ENCODE results near the gene ALDH6A1. TPM values are rescaled to one million over a fixed set of nuclear protein-coding genes. Genes with fewer than 3 reads are reported as not detected.

ALDH6A1 gene
- total and polyA plus RNA-seq, 2 of the 13 experiments (the other 11 are each of a cell fraction or from before 2014, with no cell fraction given), result 26.9 to 49.9 TPM

DNA sequence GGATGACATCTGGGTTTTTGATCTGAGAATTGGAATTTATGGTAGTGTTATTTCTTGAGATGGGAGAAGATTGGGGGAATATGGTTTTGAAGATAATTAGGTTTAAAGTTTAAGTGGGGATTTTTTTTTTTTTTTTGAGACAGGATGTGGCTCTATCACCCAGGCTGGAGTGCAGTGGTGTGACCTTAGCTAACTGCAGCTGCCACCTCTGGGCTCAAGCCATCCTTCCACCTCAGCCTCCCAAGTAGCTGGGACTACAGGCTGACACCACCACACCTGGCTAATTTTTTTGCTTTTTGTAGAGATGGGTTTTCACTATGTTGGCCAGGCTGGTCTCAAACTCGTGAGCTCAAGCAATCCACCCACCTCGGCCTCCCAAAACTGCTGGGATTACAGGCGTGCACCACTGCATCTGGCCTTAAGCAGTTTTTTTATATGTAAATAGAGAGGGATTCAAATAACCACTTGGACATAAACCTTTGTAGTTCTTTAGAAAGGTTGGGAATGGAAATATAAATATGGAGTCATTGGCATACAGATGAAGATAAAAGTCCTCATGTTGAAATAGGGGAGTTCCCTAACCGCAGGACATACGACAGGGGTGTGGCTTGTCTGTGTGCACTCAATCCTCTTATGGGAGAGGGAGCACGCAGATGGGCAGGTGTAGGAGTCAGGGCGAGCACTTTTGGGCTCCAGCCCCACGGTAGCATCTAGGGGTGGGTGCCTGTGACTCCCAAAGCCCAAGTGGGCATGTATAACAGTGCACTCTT, 5.2 kb upstream of the ALDH6A1 start (continued):
- TF ChIP-seq, protein P1, sequence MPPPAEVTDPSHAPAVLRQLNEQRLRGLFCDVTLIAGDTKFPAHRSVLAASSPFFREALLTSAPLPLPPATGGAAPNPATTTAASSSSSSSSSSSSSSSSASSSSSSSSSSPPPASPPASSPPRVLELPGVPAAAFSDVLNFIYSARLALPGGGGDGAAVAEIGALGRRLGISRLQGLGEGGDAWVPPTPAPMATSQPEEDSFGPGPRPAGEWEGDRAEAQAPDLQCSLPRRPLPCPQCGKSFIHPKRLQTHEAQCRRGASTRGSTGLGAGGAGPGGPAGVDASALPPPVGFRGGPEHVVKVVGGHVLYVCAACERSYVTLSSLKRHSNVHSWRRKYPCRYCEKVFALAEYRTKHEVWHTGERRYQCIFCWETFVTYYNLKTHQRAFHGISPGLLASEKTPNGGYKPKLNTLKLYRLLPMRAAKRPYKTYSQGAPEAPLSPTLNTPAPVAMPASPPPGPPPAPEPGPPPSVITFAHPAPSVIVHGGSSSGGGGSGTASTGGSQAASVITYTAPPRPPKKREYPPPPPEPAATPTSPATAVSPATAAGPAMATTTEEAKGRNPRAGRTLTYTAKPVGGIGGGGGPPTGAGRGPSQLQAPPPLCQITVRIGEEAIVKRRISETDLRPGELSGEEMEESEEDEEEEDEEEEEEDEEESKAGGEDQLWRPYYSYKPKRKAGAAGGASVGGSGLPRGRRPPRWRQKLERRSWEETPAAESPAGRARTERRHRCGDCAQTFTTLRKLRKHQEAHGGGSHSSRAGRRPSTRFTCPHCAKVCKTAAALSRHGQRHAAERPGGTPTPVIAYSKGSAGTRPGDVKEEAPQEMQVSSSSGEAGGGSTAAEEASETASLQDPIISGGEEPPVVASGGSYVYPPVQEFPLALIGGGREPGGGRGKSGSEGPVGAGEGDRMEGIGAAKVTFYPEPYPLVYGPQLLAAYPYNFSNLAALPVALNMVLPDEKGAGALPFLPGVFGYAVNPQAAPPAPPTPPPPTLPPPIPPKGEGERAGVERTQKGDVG (CRISPR knock-in tag; IDR thresholded peaks at IDR 0.05; ENCODE audit: borderline replicate concordance), result no peak
- TF ChIP-seq SPEN (CRISPR knock-in tag; IDR thresholded peaks at IDR 0.05; ENCODE audit: low read depth), result no peak
- no peak for TF ChIP-seq DNMT3B (CRISPR knock-in tag; conservative IDR thresholded peaks at IDR 0.05)
- TF ChIP-seq MEF2D (CRISPR knock-in tag; IDR thresholded peaks at IDR 0.05), result no peak
- TF ChIP-seq, protein P2, sequence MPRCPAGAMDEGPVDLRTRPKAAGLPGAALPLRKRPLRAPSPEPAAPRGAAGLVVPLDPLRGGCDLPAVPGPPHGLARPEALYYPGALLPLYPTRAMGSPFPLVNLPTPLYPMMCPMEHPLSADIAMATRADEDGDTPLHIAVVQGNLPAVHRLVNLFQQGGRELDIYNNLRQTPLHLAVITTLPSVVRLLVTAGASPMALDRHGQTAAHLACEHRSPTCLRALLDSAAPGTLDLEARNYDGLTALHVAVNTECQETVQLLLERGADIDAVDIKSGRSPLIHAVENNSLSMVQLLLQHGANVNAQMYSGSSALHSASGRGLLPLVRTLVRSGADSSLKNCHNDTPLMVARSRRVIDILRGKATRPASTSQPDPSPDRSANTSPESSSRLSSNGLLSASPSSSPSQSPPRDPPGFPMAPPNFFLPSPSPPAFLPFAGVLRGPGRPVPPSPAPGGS (CRISPR knock-in tag; IDR thresholded peaks at IDR 0.05), result no peak
- TF ChIP-seq MED8 (CRISPR knock-in tag; IDR thresholded peaks at IDR 0.05; ENCODE audit: insufficient replicate concordance), result no peak

DNA sequence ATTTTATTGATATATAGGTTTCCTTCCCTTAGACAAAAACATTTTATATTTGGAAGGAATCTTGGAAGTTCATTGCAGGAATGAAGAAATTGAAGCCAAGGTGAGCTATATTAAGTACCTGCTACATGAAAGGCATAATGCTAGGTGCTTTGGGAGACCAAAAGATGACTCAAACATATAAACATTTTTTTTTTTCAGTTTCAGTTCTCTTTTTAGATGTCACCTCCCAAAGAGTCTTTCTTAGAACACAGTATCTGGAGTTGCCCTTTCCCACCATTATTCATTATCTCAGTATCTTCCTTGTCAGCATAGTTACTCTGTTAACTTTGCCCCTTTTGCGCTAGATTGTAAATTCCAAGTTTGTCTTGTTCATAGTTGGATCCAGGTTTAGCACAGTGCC, 1.6 kb upstream of the ALDH6A1 start:
- FAIRE-seq, result no peak
- in situ Hi-C loops (cut with HindIII; ENCODE audit: extremely low pct_ligation_motif_present, low pct_unique_long_range_greater_than_20kb) (no loop called here), intact Hi-C loops (cut with micrococcal nuclease; ENCODE audit: unreplicated experiment) (no loop called here)
- Histone ChIP-seq H3K27me3 (ENCODE audit: control insufficient read depth in 1 of 2, insufficient read depth in 2 of 2, low read length in 2 of 2) (no peaks in the 10 kb centered on the region; a peak in 1 of 5 replicates), H4K20me1 (ENCODE audit: insufficient read depth, low read length) (no peaks in the 10 kb centered on the region), H3K4me3 (replicated peaks in 1 of 3; ENCODE audit: insufficient read depth in 1 of 3, low read depth in 2 of 3, low read length in 3 of 3) (peak overlapping the region; percentile 68 to 100 (median 95)), H3K4me2 (ENCODE audit: low read depth, low read length) (peak overlapping the region; percentile 96), H3K9me3 (ENCODE audit: low read length) (no peaks in the 10 kb centered on the region), H3K9ac (ENCODE audit: insufficient read depth, low read depth, low read length) (peak overlapping the region; percentile 94), H3K36me3 (replicated peaks in 1 of 2; ENCODE audit: control insufficient read depth in 1 of 2, insufficient read depth in 2 of 2, low read length in 2 of 2) (no peaks in the 10 kb centered on the region; a peak in 2 of 5 replicates), H3K27ac (ENCODE audit: extremely low read length, insufficient read depth, low read length) (peak overlapping the region; percentile 91), H3K4me1 (ENCODE audit: insufficient read depth, low read length) (peaks cover 40% of the 10 kb centered on the region), H2AFZ (ENCODE audit: low read length) (no peak overlapping the region), H3K79me2 (ENCODE audit: insufficient read depth, low read length) (peaks cover 40% of the 10 kb centered on the region)
- ChIA-PET CTCF (ENCODE audit: low intra/inter-chr PET ratio, low total read pairs) (no interaction called here), POLR2A (no interaction called here)
- whole genome bisulfite sequencing (ENCODE audit: low lambda C conversion rate), result 77% methylated on average over 1 of the region's 1 CpG
- no peak for DNase-seq (ENCODE audit: low spot score)
- BruUV-seq (replicated peaks), result no TSS peak
- ATAC-seq, result no peak
- TF ChIP-seq TEAD2 (CRISPR knock-in tag; IDR thresholded peaks at IDR 0.05), result no peak
- TF ChIP-seq NPAS2 (CRISPR knock-in tag; IDR thresholded peaks at IDR 0.05; ENCODE audit: borderline replicate concordance), result no peak
- TF ChIP-seq, protein P3, sequence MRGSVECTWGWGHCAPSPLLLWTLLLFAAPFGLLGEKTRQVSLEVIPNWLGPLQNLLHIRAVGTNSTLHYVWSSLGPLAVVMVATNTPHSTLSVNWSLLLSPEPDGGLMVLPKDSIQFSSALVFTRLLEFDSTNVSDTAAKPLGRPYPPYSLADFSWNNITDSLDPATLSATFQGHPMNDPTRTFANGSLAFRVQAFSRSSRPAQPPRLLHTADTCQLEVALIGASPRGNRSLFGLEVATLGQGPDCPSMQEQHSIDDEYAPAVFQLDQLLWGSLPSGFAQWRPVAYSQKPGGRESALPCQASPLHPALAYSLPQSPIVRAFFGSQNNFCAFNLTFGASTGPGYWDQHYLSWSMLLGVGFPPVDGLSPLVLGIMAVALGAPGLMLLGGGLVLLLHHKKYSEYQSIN (CRISPR knock-in tag; IDR thresholded peaks at IDR 0.05; ENCODE audit: borderline replicate concordance), result no peak
- TF ChIP-seq CHD4 (IDR thresholded peaks at IDR 0.05; ENCODE audit: borderline replicate concordance, low read length), result no peak
- no peak for TF ChIP-seq ARID2 (CRISPR knock-in tag; IDR thresholded peaks at IDR 0.05; ENCODE audit: borderline replicate concordance)
- no peak for TF ChIP-seq ZNF446 (CRISPR knock-in tag; IDR thresholded peaks at IDR 0.05)
- TF ChIP-seq CC2D1A (CRISPR knock-in tag; IDR thresholded peaks at IDR 0.05), result no peak
- no peak for TF ChIP-seq MAF1 (CRISPR knock-in tag; IDR thresholded peaks at IDR 0.05; ENCODE audit: borderline replicate concordance)

Measured in HepG2 (cell line).